Bronchial epithelial cell (primary cell): ENCODE results near the gene NRP2. TPM values are rescaled to one million over a fixed set of nuclear protein-coding genes. Genes with fewer than 3 reads are reported as not detected.

Experiments
- DNase-seq: peaks from one replicate; pipeline ENCODE4 v3.0.0-alpha.2; 2010; ENCODE audit warnings: low read depth
- FAIRE-seq: peaks from 2 replicates; lab custom pipeline; 2011; peaks lifted over from hg19 to GRCh38; lab: Jason Lieb, UNC
- H3K27me3 ChIP-seq: 2 replicates; pipeline ENCODE4 v1.5.1; 2011; ENCODE audit warnings: low read length; ENCODE audit not compliant: control insufficient read depth, insufficient read depth
- H3K36me3 ChIP-seq: 2 replicates; pipeline ENCODE4 v1.5.1; 2011; ENCODE audit warnings: low read length; ENCODE audit not compliant: control insufficient read depth, insufficient read depth
- H3K4me3 ChIP-seq: 2 replicates; pipeline ENCODE4 v1.5.1; 2011; ENCODE audit warnings: mild to moderate bottlenecking, low read depth, low read length, control low read depth
- total RNA-seq: library from RNA; depleted of rRNA; stranded (reverse); fragments of >200 nt; gene quantifications from 2 replicates; pipeline ENCODE4 v1.2.1, GENCODE V29; 2014
- TF ChIP-seq, protein P1 (sequence below): IDR thresholded peaks from 2 replicates; pipeline ENCODE4 v1.5.1; 2011; ENCODE audit warnings: mild to moderate bottlenecking, moderate library complexity, low read length, control low read depth, inconsistent platforms; ENCODE audit not compliant: insufficient read depth, severe bottlenecking

The NRP2 gene
- total RNA-seq, 1 donor from 2014 or later = 21.3 TPM

DNA sequence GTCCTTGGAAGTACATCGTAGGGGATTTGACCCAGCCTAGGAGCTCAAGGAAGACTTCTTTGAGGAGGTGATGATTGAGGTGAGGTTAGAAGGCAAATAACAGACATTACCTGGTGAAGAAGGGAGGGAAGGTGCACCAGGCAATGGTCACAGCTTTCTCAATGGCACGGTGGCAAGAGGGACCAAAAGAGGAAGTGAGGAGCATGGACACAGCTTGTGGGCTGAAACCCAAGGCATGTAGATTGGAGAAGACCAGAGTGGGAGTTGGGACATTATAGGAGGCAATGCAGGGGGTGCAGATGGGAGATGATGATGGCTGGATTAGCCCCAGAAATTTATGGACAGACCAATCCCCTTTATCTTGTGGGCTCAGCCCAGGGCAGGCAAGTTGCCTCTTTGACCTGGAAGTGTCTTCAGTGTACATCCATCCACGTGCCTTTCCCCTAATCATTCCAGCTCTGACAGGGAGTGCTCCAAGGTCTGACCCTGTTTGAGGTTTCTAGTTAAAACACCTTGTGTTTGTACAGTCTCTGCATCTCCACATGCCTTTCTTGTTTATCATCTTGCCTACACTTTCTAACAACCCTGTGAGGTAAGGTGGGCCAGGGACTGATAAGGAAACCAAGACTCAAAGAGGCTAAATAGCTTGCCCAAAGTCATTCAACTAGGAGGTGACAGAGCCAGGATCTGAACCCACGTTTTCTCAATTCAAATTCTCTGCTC is 59.1 kb downstream of the NRP2 start:
- TF ChIP-seq, protein P1, sequence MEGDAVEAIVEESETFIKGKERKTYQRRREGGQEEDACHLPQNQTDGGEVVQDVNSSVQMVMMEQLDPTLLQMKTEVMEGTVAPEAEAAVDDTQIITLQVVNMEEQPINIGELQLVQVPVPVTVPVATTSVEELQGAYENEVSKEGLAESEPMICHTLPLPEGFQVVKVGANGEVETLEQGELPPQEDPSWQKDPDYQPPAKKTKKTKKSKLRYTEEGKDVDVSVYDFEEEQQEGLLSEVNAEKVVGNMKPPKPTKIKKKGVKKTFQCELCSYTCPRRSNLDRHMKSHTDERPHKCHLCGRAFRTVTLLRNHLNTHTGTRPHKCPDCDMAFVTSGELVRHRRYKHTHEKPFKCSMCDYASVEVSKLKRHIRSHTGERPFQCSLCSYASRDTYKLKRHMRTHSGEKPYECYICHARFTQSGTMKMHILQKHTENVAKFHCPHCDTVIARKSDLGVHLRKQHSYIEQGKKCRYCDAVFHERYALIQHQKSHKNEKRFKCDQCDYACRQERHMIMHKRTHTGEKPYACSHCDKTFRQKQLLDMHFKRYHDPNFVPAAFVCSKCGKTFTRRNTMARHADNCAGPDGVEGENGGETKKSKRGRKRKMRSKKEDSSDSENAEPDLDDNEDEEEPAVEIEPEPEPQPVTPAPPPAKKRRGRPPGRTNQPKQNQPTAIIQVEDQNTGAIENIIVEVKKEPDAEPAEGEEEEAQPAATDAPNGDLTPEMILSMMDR = no peak
- Histone ChIP-seq H3K27me3 (no peaks in the 10 kb centered on the region), H3K4me3 (no peak overlapping the region), H3K36me3 (peaks cover 5% of the 10 kb centered on the region)
- FAIRE-seq (peak; percentile 92), DNase-seq (peak; percentile 30)

DNA sequence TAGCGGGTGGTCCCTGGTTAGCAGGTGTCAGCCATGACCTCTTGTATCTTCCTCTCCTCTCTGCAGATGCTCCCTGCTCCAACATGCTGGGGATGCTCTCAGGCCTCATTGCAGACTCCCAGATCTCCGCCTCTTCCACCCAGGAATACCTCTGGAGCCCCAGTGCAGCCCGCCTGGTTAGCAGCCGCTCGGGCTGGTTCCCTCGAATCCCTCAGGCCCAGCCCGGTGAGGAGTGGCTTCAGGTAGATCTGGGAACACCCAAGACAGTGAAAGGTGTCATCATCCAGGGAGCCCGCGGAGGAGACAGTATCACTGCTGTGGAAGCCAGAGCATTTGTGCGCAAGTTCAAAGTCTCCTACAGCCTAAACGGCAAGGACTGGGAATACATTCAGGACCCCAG is 60.8 kb downstream of the NRP2 start:
- H3K4me3 ChIP-seq = no peak overlapping the region
- FAIRE-seq = no peak
- peaks cover 5% of the 10 kb centered on the region for H3K36me3 ChIP-seq
- H3K27me3 ChIP-seq = no peaks in the 10 kb centered on the region
- no peak for DNase-seq
- TF ChIP-seq, protein P1 = no peak

DNA sequence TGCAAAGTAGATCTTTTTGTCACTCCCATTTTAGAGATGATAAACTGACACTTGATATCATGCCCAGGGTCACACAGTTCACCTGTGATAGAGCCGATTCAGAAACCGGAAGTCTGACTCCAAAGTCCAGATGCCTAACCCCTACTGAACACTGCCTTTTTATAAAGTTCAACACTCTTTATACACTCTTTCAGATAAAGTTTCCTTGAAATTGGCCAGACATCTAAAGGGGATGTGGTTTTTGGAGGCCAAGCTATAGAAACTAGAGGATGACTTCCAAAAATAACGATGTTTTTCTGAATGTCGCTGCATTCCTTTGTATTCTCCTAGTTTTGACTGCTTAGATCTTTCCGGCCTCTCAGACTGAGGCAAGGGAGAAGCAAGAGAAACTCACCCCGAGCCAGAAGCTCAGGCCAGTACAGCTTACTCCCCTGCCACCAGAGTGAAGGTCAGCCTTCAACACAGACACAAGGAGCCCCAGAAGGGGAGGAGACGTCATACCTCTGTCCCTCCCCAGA is 61.8 kb downstream of the NRP2 start:
- no peak overlapping the region for H3K4me3 ChIP-seq
- FAIRE-seq (no peak), DNase-seq (no peak)
- no peaks in the 10 kb centered on the region for H3K27me3 ChIP-seq
- H3K36me3 ChIP-seq = peaks cover 5% of the 10 kb centered on the region
- TF ChIP-seq, protein P1 = no peak

DNA sequence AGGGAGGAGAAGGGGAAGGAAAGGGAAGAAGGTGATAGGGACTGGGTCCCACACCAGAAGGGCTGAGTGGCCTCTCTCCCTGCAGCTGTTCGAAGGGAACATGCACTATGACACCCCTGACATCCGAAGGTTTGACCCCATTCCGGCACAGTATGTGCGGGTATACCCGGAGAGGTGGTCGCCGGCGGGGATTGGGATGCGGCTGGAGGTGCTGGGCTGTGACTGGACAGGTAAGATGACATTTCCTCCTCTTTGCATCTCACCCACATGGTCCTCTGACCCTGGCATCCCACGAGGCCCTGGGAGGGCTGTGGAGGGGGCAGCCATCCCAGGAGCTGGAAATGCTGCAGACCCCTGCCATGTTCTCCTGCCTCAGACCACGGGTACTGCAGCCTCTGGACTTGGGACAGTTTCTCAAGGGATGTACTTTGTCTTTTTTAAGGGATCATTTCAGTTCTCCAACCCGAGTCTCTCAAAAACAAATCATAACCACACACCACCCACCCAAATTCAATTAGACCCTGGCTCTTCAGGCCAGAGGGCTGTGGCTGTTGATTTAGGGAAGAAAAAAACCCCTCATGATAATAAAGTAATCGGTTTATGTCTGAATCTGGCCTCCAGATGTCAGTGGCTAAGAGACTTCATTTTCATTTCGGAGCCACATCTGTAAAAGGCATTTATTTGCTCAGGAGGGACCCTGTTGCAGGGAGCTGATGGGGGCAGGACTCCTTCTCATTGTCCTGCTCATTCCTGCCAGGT is 63.5 kb downstream of the NRP2 start:
- Histone ChIP-seq H3K36me3 (peaks cover 3% of the 10 kb centered on the region), H3K4me3 (no peak overlapping the region), H3K27me3 (no peaks in the 10 kb centered on the region)
- DNase-seq (no peak), FAIRE-seq (peak; percentile 13)
- TF ChIP-seq, protein P1 = peak; percentile 28

DNA sequence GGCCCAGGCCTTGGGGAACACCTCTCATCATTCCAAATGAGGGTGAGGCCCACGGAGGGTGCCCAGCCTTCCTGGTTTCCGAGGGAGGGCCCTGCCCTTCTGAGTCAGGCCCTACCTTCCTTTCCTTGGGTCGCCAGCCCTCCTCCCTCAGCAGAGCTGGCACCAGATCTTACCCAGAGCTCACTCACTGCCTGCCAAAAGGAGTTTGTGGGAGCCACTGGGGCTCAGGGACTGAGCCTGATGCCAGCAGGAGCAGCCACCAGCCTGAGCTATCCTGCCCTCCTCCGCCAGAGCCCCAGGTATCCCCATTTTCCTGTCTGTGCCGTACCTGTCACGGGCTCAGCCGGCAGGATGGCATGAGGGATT is 64.1 kb downstream of the NRP2 start:
- Histone ChIP-seq H3K27me3 (no peaks in the 10 kb centered on the region), H3K36me3 (peaks cover 1% of the 10 kb centered on the region), H3K4me3 (no peak overlapping the region)
- FAIRE-seq (peak; percentile 72), DNase-seq (peak; percentile 86)
- TF ChIP-seq, protein P1 = no peak
